ENCODE measurements around the gene TBC1D22A. TPM values are rescaled to one million over a fixed set of nuclear protein-coding genes. Genes with fewer than 3 reads are reported as not detected.

Gene TBC1D22A
- total and polyA plus RNA-seq, 9 of the 15 experiments (the other 6 are each of a cell fraction or from before 2014, with no cell fraction given), result 0.20 to 11.5 (median 5.2) TPM

DNA sequence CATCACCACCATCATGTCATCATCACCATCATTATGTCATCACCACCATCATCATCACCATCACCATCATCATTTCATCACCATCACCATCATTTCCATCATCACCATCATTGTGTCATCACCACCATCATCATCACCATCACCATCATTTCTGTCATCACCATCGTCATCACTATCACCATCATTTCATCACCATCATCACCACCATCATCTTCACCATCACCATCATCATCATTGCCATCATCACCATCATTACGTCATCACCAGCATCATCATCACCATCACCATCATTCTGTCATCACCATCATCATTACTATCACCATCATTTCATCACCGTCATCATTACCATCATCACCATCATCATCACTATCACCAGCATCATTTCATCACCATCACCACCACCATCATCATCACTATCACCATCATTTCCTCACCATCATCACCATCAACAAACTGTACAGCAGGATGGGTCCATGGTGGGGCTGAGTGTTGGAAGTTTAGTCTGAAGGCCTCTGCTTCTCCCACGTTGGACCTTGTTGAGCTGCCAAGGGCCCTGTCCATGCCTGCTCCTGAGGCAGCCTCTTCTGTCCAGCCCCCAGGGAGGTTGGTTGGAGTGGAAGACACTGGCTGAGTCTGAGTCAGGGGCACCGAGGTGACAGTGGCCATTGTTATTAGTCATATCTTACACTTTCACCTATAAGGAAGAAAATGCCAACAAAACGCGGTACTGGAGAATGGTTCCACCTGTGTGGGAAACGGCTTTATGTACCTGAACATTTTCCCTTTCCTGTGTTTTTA lies 247.1 kb downstream of the TBC1D22A start:
- intact Hi-C loops (cut with micrococcal nuclease) (no loop called here), in situ Hi-C loops (cut with MboI) (no loop called here)
- CTCF ChIA-PET (ENCODE audit: low intra/inter-chr PET ratio), result no interaction called here
- H4K20me1 ChIP-seq (replicated peaks; ENCODE audit: control insufficient read depth, insufficient read depth, low read length), result no peaks in the 10 kb centered on the region
- no peaks in the 10 kb centered on the region for H3K79me2 ChIP-seq (ENCODE audit: control insufficient read depth, insufficient read depth, low read length)
- POLR2A ChIA-PET, result no interaction called here
- H3K9me3 ChIP-seq (replicated peaks; ENCODE audit: control insufficient read depth, insufficient read depth, low read depth, low read length), result no peaks in the 10 kb centered on the region
- no peaks in the 10 kb centered on the region for H3K9me1 ChIP-seq (ENCODE audit: control insufficient read depth, insufficient read depth, low read length)
- no peak overlapping the region for H3K9ac ChIP-seq (ENCODE audit: insufficient read depth in 1 of 2, low read depth in 2 of 2, low read length in 2 of 2)
- H2AFZ ChIP-seq (ENCODE audit: low read depth, low read length), result no peak overlapping the region
- 73% methylated on average over 7 of the region's 8 CpGs for WGBS (ENCODE audit: insufficient coverage, low coverage, missing lambda C conversion rate)
- FAIRE-seq, result no peak
- no peak overlapping the region for H3K4me3 ChIP-seq
- H3K4me1 ChIP-seq (replicated peaks in 1 of 2; ENCODE audit: control insufficient read depth in 2 of 2, insufficient read depth in 2 of 2, low read length in 2 of 2), result peaks cover 0 to 2% of the 10 kb centered on the region in 2 experiments; a peak in 1 of 5 replicates
- H3K4me2 ChIP-seq (ENCODE audit: insufficient read depth, low read length), result no peak overlapping the region
- H3K27ac ChIP-seq (ENCODE audit: extremely low read depth, low read depth, low read length), result no peak overlapping the region
- DNase-seq (ENCODE audit: extremely low read depth in 1 of 4, low spot score in 3 of 4), result no peak
- BruUV-seq (replicated peaks), result no TSS peak
- no peak for ATAC-seq
- no peaks in the 10 kb centered on the region for H3K27me3 ChIP-seq (ENCODE audit: control insufficient read depth in 2 of 2, insufficient read depth in 2 of 2, low read length in 2 of 2)
- peaks cover 4% of the 10 kb centered on the region; the same call in 2 of the 3 replicates for H3K36me3 ChIP-seq (ENCODE audit: control insufficient read depth, insufficient read depth, low read length)
- TF ChIP-seq DPF2 (IDR thresholded peaks at IDR 0.05) (no peak), ZNF444 (CRISPR knock-in tag; IDR thresholded peaks at IDR 0.05) (no peak)
- TF ChIP-seq, protein P1, sequence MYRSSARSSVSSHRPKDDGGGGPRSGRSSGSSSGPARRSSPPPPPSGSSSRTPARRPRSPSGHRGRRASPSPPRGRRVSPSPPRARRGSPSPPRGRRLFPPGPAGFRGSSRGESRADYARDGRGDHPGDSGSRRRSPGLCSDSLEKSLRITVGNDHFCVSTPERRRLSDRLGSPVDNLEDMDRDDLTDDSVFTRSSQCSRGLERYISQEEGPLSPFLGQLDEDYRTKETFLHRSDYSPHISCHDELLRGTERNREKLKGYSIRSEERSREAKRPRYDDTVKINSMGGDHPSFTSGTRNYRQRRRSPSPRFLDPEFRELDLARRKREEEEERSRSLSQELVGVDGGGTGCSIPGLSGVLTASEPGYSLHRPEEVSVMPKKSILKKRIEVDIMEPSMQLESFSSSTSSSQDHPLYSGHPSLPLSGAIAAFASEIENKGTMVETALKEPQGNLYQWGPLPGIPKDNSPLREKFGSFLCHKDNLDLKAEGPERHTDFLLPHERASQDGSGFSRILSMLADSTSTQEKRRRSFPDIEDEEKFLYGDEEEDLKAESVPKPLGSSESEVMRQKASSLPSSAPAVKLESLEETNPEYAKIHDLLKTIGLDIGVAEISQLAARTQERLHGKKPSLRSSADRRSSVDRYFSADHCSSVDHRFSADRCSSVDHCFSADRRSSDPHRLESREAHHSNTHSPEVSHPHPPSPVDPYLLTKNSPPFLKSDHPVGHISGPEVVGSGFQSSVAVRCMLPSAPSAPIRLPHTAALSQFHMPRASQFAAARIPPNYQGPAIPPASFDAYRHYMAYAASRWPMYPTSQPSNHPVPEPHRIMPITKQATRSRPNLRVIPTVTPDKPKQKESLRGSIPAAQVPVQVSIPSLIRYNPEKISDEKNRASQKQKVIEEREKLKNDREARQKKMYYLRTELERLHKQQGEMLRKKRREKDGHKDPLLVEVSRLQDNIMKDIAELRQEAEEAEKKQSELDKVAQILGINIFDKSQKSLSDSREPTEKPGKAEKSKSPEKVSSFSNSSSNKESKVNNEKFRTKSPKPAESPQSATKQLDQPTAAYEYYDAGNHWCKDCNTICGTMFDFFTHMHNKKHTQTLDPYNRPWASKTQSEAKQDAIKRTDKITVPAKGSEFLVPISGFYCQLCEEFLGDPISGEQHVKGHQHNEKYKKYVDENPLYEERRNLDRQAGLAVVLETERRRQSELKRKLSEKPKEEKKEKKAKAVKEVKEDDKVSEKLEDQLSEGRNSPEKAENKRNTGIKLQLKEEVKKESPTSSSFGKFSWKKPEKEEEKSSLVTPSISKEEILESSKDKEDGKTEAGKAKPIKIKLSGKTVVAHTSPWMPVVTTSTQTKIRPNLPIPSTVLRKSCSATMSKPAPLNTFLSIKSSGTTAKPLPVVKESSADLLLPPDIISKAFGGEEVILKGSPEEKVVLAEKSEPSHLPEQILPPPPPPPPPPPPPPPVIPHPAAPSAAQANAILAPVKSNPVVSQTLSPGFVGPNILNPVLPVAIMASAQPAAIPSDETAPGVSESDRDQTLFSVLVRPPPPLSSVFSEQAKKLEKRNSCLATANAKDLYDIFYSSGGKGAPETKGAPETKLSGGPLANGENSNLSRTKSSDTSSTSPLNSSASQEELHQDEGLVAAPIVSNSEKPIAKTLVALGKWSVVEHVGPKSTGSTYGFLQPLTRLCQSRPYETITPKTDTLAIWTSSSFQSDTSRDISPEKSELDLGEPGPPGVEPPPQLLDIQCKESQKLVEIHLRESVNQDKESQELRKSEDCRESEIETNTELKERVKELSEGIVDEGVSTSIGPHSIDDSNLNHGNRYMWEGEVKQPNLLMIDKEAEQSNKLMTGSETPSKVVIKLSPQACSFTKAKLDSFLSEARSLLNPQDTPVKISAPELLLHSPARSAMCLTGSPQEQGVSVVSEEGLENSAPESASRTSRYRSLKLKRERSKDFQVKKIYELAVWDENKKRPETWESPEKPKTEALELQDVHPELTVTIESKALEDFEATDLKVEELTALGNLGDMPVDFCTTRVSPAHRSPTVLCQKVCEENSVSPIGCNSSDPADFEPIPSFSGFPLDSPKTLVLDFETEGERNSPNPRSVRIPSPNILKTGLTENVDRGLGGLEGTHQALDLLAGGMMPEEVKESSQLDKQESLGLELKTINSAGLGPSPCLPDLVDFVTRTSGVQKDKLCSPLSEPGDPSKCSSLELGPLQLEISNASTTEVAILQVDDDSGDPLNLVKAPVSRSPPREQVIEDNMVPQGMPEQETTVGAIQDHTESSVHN (IDR thresholded peaks at IDR 0.05; ENCODE audit: borderline replicate concordance in 1 of 2, low read depth in 1 of 2), result peak in 1 of 2 experiments; percentile 76; a peak in 2 of 4 replicates
- TF ChIP-seq, protein P2, sequence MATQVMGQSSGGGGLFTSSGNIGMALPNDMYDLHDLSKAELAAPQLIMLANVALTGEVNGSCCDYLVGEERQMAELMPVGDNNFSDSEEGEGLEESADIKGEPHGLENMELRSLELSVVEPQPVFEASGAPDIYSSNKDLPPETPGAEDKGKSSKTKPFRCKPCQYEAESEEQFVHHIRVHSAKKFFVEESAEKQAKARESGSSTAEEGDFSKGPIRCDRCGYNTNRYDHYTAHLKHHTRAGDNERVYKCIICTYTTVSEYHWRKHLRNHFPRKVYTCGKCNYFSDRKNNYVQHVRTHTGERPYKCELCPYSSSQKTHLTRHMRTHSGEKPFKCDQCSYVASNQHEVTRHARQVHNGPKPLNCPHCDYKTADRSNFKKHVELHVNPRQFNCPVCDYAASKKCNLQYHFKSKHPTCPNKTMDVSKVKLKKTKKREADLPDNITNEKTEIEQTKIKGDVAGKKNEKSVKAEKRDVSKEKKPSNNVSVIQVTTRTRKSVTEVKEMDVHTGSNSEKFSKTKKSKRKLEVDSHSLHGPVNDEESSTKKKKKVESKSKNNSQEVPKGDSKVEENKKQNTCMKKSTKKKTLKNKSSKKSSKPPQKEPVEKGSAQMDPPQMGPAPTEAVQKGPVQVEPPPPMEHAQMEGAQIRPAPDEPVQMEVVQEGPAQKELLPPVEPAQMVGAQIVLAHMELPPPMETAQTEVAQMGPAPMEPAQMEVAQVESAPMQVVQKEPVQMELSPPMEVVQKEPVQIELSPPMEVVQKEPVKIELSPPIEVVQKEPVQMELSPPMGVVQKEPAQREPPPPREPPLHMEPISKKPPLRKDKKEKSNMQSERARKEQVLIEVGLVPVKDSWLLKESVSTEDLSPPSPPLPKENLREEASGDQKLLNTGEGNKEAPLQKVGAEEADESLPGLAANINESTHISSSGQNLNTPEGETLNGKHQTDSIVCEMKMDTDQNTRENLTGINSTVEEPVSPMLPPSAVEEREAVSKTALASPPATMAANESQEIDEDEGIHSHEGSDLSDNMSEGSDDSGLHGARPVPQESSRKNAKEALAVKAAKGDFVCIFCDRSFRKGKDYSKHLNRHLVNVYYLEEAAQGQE (IDR thresholded peaks at IDR 0.05; ENCODE audit: borderline replicate concordance), result no peak
- TF ChIP-seq, protein P2 (CRISPR knock-in tag; IDR thresholded peaks at IDR 0.05; ENCODE audit: low read depth), result no peak

Measured in K562 (cell line).